HFF-Myc (cell line): ENCODE results near the gene FBXL16.
A peak's percentile ranks its signal among the peaks of the same experiment; 100 is the strongest.
"Not testable (repeated sequence)": the region's sequence is repeated elsewhere in the genome, so short reads cannot be mapped to it uniquely, and the experiment has no call there.

ENCODE experiments used
- DNase-seq: peaks from one replicate; pipeline ENCODE4 v3.0.0-alpha.2; 2011; ENCODE audit warnings: low read depth; ENCODE audit errors: extremely low read depth
- H3K4me3 ChIP-seq: replicated peaks from 2 replicates; pipeline ENCODE4 v1.5.1; 2011; ENCODE audit warnings: low read depth, mild to moderate bottlenecking, control low read depth, low read length
- CTCF ChIP-seq: IDR thresholded peaks from 2 replicates; pipeline ENCODE4 v1.5.1; 2012; ENCODE audit warnings: mild to moderate bottlenecking, low read depth, low read length, control low read depth; ENCODE audit errors: missing control alignments

FBXL16 gene

GRCh38 chr16:693364-693763 is 12.2 kb downstream of the FBXL16 start:
- no peak for TF ChIP-seq CTCF
- no peak overlapping the region for H3K4me3 ChIP-seq
- no peak for DNase-seq

- DNase-seq, result no peak
- no peak for TF ChIP-seq CTCF
- H3K4me3 ChIP-seq, result no peak overlapping the region
These were observed 13.1 kb downstream of the FBXL16 start for GRCh38 chr16:692356-693108.

- not testable (repeated sequence) for H3K4me3 ChIP-seq, DNase-seq
These were observed 14.4 kb downstream of the FBXL16 start for GRCh38 chr16:691242-691641.

- TF ChIP-seq CTCF, result no peak
- H3K4me3 ChIP-seq, result peak overlapping the region; percentile 93
- DNase-seq, result no peak
These were observed 16.3 kb downstream of the FBXL16 start for GRCh38 chr16:689175-689897.

- no peak for DNase-seq
- no peak overlapping the region for H3K4me3 ChIP-seq
- no peak for TF ChIP-seq CTCF
These were observed 18.1 kb downstream of the FBXL16 start for GRCh38 chr16:687499-687898.

- no peak for DNase-seq
- no peak for TF ChIP-seq CTCF
- H3K4me3 ChIP-seq, result no peak overlapping the region
These were observed 18.9 kb downstream of the FBXL16 start for GRCh38 chr16:686459-687260.

- DNase-seq, result no peak
- peak; percentile 52 for TF ChIP-seq CTCF
- no peak overlapping the region for H3K4me3 ChIP-seq
These were observed 19.6 kb downstream of the FBXL16 start for GRCh38 chr16:685967-686366.
